LNCaP clone FGC (cell line): ENCODE data around the gene MOGAT3.
"Not testable (repeated sequence)": the region's sequence is repeated elsewhere in the genome, so short reads cannot be mapped to it uniquely, and the experiment has no call there.

ENCODE experiments used
- DNase-seq: peaks from one replicate; pipeline ENCODE4 v3.0.0-alpha.2; 2011; ENCODE audit warnings: low read depth
- H3K4me3 ChIP-seq: 2 replicates; pipeline ENCODE4 v1.5.1; 2011; ENCODE audit warnings: mild to moderate bottlenecking, low read depth, low read length, control low read depth
- TF ChIP-seq, protein P1 (sequence below): IDR thresholded peaks from 2 replicates; pipeline ENCODE4 v1.5.1; 2012; ENCODE audit warnings: mild to moderate bottlenecking; ENCODE audit not compliant: control insufficient read depth, insufficient read depth; ENCODE audit errors: extremely low read depth

MOGAT3 gene

GRCh38 chr7:101201695-101202602 lies 1.1 kb upstream of the MOGAT3 start:
- H3K4me3 ChIP-seq, result no peak overlapping the region
- TF ChIP-seq, protein P1, sequence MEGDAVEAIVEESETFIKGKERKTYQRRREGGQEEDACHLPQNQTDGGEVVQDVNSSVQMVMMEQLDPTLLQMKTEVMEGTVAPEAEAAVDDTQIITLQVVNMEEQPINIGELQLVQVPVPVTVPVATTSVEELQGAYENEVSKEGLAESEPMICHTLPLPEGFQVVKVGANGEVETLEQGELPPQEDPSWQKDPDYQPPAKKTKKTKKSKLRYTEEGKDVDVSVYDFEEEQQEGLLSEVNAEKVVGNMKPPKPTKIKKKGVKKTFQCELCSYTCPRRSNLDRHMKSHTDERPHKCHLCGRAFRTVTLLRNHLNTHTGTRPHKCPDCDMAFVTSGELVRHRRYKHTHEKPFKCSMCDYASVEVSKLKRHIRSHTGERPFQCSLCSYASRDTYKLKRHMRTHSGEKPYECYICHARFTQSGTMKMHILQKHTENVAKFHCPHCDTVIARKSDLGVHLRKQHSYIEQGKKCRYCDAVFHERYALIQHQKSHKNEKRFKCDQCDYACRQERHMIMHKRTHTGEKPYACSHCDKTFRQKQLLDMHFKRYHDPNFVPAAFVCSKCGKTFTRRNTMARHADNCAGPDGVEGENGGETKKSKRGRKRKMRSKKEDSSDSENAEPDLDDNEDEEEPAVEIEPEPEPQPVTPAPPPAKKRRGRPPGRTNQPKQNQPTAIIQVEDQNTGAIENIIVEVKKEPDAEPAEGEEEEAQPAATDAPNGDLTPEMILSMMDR, result no peak
- DNase-seq, result no peak

GRCh38 chr7:101200504-101200861 lies 353 bp downstream of the MOGAT3 start:
- no peak overlapping the region for H3K4me3 ChIP-seq
- TF ChIP-seq, protein P1, result no peak
- DNase-seq, result no peak

GRCh38 chr7:101199522-101199921 lies 1.3 kb downstream of the MOGAT3 start:
- DNase-seq, H3K4me3 ChIP-seq: not testable (repeated sequence)

- no peak overlapping the region for H3K4me3 ChIP-seq
- TF ChIP-seq, protein P1, result no peak
- no peak for DNase-seq
Measured at GRCh38 chr7:101198476-101198875, 2.4 kb downstream of the MOGAT3 start.

DNA sequence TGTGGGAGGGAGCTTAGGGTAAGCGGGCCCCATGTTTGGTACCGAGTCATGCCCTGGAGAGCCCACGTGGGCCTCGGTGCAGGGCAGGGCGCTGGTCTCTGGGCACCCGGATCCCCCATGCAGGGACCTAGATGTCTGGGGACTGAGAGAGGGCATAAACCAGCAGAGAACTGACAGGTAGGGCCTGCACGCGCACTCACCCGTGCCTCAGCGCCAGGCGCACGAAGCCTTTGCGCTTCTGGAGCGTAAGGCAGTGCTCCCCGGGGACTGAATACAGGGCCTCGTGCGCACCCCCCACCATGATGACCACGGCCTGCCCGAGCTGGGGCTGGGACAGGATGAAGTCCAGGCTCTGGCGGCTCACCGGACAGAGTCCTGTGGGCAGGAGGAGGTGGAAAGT lies 2.8 kb downstream of the MOGAT3 start:
- no peak for DNase-seq
- H3K4me3 ChIP-seq, result no peak overlapping the region
- TF ChIP-seq, protein P1, result no peak

- DNase-seq, result no peak
- TF ChIP-seq, protein P1, result no peak
- H3K4me3 ChIP-seq, result no peak overlapping the region
Measured at GRCh38 chr7:101195884-101196283, 5.0 kb downstream of the MOGAT3 start.

- no peak for DNase-seq
- no peak overlapping the region for H3K4me3 ChIP-seq
- TF ChIP-seq, protein P1, result no peak
Measured at GRCh38 chr7:101189109-101189508, 11.7 kb downstream of the MOGAT3 start.
